ENCODE results near the gene STK11IP.

- TF ChIP-seq CTCF (IDR thresholded peaks at IDR 0.05), result no peak
- no peak for TF ChIP-seq POLR2A (IDR thresholded peaks at IDR 0.05)
- no peak for TF ChIP-seq POLR2AphosphoS5 (IDR thresholded peaks at IDR 0.05)
Observed at GRCh38 chr2:219562049-219563020, 35.3 kb upstream of the STK11IP start.

Data from suprapubic skin (tissue), 4 donors.